Peyer's patch (tissue), 4 donors: Measurements from ENCODE around the gene TMEM239.

Experiments used
- CTCF ChIP-seq, 6 experiments: fragments of 450-650 bp in 4 of 6; fragments of 200-600 bp in 2 of 6; sonication (generic) in 1 of 6; IDR thresholded peaks; one replicate each; pipeline ENCODE4 v1.5.1; 2017 to 2019; ENCODE audit warnings: antibody characterized with exemption in 6 of 6, mild to moderate bottlenecking in 3 of 6, moderate library complexity in 1 of 6
- POLR2A ChIP-seq, 2 donors: fragments of 450-650 bp; IDR thresholded peaks; one replicate each; pipeline ENCODE4 v1.5.1; 2017; ENCODE audit warnings: antibody characterized with exemption in 2 of 2, mild to moderate bottlenecking in 2 of 2, moderate library complexity in 2 of 2

- TF ChIP-seq CTCF (IDR thresholded peaks at IDR 0.05) (no peak), POLR2A (IDR thresholded peaks at IDR 0.05) (no peak)
These were observed 29.4 kb downstream of the TMEM239 start for GRCh38 chr20:2845607-2846006.
